Measurements from ENCODE around the gene CEP170B. TPM values are rescaled to one million over a fixed set of nuclear protein-coding genes. Genes with fewer than 3 reads are reported as not detected.

Gene CEP170B
- total RNA-seq, 4 donors from 2014 or later = 42.1 to 112 (median 83.8) TPM

- DNase-seq = peak in 2 of 3 donors; percentile 26 to 27
Measured at GRCh38 chr14:104935026-104935650, 70.1 kb downstream of the CEP170B start.

GRCh38 chr14:104935955-104936354, 70.9 kb downstream of the CEP170B start:
- no peak overlapping the region for H3K27ac ChIP-seq
- H3K4me1 ChIP-seq = peaks cover 0 to 9% (median 4%) of the 10 kb centered on the region in 4 donors
- H3K27me3 ChIP-seq = no peaks in the 10 kb centered on the region
- H3K36me3 ChIP-seq = no peaks in the 10 kb centered on the region
- no peak overlapping the region for H3K4me3 ChIP-seq
- TF ChIP-seq POLR2A (IDR thresholded peaks at IDR 0.05) = no peak
- TF ChIP-seq CTCF (IDR thresholded peaks at IDR 0.05) = no peak
- no peaks in the 10 kb centered on the region for H3K9me3 ChIP-seq
- no peak for DNase-seq

More at GRCh38 chr14:104935026-104935650, 70.1 kb downstream of the CEP170B start:
- Histone ChIP-seq H3K27ac (no peak overlapping the region), H3K4me3 (no peak overlapping the region), H3K4me1 (peaks cover 0 to 9% (median 4%) of the 10 kb centered on the region in 4 donors), H3K9me3 (no peaks in the 10 kb centered on the region), H3K36me3 (no peaks in the 10 kb centered on the region), H3K27me3 (no peaks in the 10 kb centered on the region)
- TF ChIP-seq CTCF (IDR thresholded peaks at IDR 0.05) = no peak
- TF ChIP-seq POLR2A (IDR thresholded peaks at IDR 0.05) = no peak

GRCh38 chr14:104936361-104937155, 71.5 kb downstream of the CEP170B start:
- no peak overlapping the region for H3K27ac ChIP-seq
- H3K36me3 ChIP-seq = no peaks in the 10 kb centered on the region
- no peak overlapping the region for H3K4me3 ChIP-seq
- H3K4me1 ChIP-seq = peaks cover 0 to 9% (median 4%) of the 10 kb centered on the region in 4 donors
- no peaks in the 10 kb centered on the region for H3K27me3 ChIP-seq
- H3K9me3 ChIP-seq = no peaks in the 10 kb centered on the region
- peak in 1 of 3 donors; percentile 37 for DNase-seq
- TF ChIP-seq CTCF (IDR thresholded peaks at IDR 0.05) (no peak), POLR2A (IDR thresholded peaks at IDR 0.05) (no peak)

GRCh38 chr14:104937161-104937560, 72.1 kb downstream of the CEP170B start:
- Histone ChIP-seq H3K9me3 (no peaks in the 10 kb centered on the region), H3K36me3 (no peaks in the 10 kb centered on the region), H3K27ac (no peak overlapping the region), H3K4me1 (peaks cover 0 to 9% (median 4%) of the 10 kb centered on the region in 4 donors), H3K27me3 (no peaks in the 10 kb centered on the region), H3K4me3 (no peak overlapping the region)
- peak in 1 of 3 donors; percentile 24 for DNase-seq
- no peak for TF ChIP-seq POLR2A (IDR thresholded peaks at IDR 0.05)
- TF ChIP-seq CTCF (IDR thresholded peaks at IDR 0.05) = no peak

GRCh38 chr14:104937694-104938365, 72.8 kb downstream of the CEP170B start:
- no peak overlapping the region for H3K4me3 ChIP-seq
- H3K4me1 ChIP-seq = peaks cover 0 to 5% (median 2%) of the 10 kb centered on the region in 4 donors
- no peak overlapping the region for H3K27ac ChIP-seq
- no peaks in the 10 kb centered on the region for H3K27me3 ChIP-seq
- DNase-seq = no peak
- H3K36me3 ChIP-seq = no peaks in the 10 kb centered on the region
- no peaks in the 10 kb centered on the region for H3K9me3 ChIP-seq
- TF ChIP-seq POLR2A (IDR thresholded peaks at IDR 0.05) (no peak), CTCF (IDR thresholded peaks at IDR 0.05) (no peak)
